SJCRH30 (cell line): Measurements from ENCODE around the gene SNX9. TPM values are rescaled to one million over a fixed set of nuclear protein-coding genes. Genes with fewer than 3 reads are reported as not detected.
"Not testable (repeated sequence)": the region's sequence is repeated elsewhere in the genome, so short reads cannot be mapped to it uniquely, and the experiment has no call there.

Experiments used
- DNase-seq, 2 experiments: peaks; one replicate each; pipeline ENCODE4 v3.0.0-alpha.2; 2015 to 2020
- H3K27ac ChIP-seq: fragments of 250-450 bp; sonication (Bioruptor Pico); 2 replicates; pipeline ENCODE4 v1.5.1; 2020; ENCODE audit warnings: mild to moderate bottlenecking, moderate library complexity
- H3K27me3 ChIP-seq: fragments of 250-450 bp; sonication (Bioruptor Pico); 2 replicates; pipeline ENCODE4 v1.5.1; 2020; ENCODE audit warnings: mild to moderate bottlenecking, moderate library complexity
- H3K36me3 ChIP-seq: fragments of 250-450 bp; sonication (Bioruptor Pico); 2 replicates; pipeline ENCODE4 v1.5.1; 2020; ENCODE audit warnings: mild to moderate bottlenecking, moderate library complexity
- H3K4me1 ChIP-seq: fragments of 250-450 bp; sonication (Bioruptor Pico); 2 replicates; pipeline ENCODE4 v1.5.1; 2020; ENCODE audit warnings: mild to moderate bottlenecking, moderate library complexity
- H3K4me3 ChIP-seq: fragments of 250-450 bp; sonication (Bioruptor Pico); 2 replicates; pipeline ENCODE4 v1.5.1; 2020; ENCODE audit warnings: mild to moderate bottlenecking, moderate library complexity
- H3K9me3 ChIP-seq: fragments of 250-450 bp; sonication (Bioruptor Pico); replicated peaks from 2 replicates; pipeline ENCODE4 v1.5.1; 2020; ENCODE audit warnings: mild to moderate bottlenecking, moderate library complexity
- total RNA-seq: library from RNA; depleted of rRNA; stranded (reverse); fragments of >200 nt; shearing (Covaris generic); gene quantifications from 2 replicates; pipeline ENCODE4 v1.2.3, GENCODE V29; 2014

SNX9 gene
- total RNA-seq, 1 experiment from 2014 or later = 28.0 TPM

DNA sequence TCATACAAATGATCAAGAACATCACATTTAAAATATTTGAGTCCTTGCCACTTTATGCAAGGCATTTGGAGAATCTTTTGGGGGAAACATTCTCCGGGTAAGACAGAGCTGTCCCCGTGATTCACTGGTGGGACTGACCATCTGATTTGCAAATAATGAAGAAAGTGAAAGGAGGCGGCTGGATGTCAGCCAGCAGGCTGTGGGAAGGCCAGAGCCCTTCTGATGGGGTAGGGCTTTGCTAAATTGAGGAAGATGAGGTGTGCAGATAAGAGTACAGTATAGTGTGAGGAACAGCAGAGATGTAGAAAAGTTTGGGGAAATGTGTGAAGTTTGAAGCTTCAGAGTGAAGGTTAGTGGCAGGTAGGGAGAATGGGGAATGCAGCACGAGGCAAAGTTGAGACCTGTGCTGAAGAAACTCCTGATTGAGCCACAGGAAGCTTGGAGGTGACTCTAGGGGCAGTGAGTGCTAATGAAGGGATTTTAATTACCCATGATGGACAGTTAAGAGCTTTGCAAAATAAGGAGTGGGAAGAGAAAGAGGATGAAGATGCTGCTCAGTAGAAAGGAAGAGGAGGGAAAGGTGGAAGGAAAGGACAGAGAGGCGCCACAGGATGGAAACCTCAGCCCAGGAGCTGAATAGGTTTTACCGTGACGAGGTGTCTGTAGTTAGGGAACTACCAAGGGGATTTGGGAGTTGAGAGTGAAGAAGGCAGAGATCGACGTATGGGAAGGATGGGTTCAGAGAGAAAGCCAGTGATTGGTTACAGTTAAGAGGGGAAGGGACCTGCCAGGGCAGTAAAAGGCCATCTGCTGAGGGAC lies 68.7 kb downstream of the SNX9 start:
- 0 out of 2 replicates have a peak, but pooled peaks cover 2% of the 10 kb centered on the region for H3K4me1 ChIP-seq
- no peaks in the 10 kb centered on the region for H3K9me3 ChIP-seq
- H3K27ac ChIP-seq = no peak overlapping the region
- H3K4me3 ChIP-seq = no peak overlapping the region
- no peak for DNase-seq
- H3K36me3 ChIP-seq = peaks cover 10% of the 10 kb centered on the region
- no peaks in the 10 kb centered on the region for H3K27me3 ChIP-seq

DNA sequence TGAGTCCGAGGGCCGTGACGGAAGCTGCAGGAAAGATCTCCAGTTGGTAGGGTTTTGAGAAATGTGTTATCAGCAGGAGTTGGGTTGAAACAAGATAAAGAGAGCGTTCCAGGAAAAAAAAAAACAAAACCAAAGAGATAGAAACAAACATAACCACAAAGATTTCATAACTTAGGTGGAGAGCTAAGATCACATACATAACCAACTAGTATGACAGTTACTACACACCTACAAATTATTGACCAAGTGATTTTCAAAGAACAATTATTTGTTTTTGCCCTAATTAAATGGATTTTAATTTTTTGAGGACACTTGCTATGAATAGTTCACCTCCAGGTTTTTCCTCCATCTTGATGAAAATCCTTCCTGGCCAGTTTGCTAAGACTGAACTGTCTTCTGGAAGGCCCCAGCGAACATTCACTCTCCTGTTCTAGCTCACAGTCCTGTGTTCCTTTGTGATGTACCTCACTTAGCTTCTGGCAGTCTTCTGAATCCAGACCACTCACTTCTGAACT lies 69.4 kb downstream of the SNX9 start:
- H3K27ac ChIP-seq = no peak overlapping the region
- no peaks in the 10 kb centered on the region for H3K27me3 ChIP-seq
- H3K4me1 ChIP-seq = 0 out of 2 replicates have a peak, but pooled peaks cover 2% of the 10 kb centered on the region
- DNase-seq = no peak
- H3K36me3 ChIP-seq = peaks cover 10% of the 10 kb centered on the region
- no peaks in the 10 kb centered on the region for H3K9me3 ChIP-seq
- no peak overlapping the region for H3K4me3 ChIP-seq

- Histone ChIP-seq H3K27me3 (no peaks in the 10 kb centered on the region), H3K27ac (no peak overlapping the region), H3K9me3 (no peaks in the 10 kb centered on the region), H3K36me3 (peaks cover 14% of the 10 kb centered on the region), H3K4me1 (no peaks in the 10 kb centered on the region), H3K4me3 (no peak overlapping the region)
- DNase-seq = no peak
Observed at GRCh38 chr6:157893238-157893637, 70.2 kb downstream of the SNX9 start.

GRCh38 chr6:157895585-157895984 lies 72.5 kb downstream of the SNX9 start:
- no peaks in the 10 kb centered on the region for H3K4me1 ChIP-seq
- no peak for DNase-seq
- H3K4me3 ChIP-seq = no peak overlapping the region
- H3K36me3 ChIP-seq = peaks cover 11% of the 10 kb centered on the region; the same call in 1 of the 2 replicates
- H3K9me3 ChIP-seq = no peaks in the 10 kb centered on the region
- no peaks in the 10 kb centered on the region for H3K27me3 ChIP-seq
- no peak overlapping the region for H3K27ac ChIP-seq

GRCh38 chr6:157896932-157897331 lies 73.9 kb downstream of the SNX9 start:
- Histone ChIP-seq H3K9me3 (no peaks in the 10 kb centered on the region), H3K36me3 (peaks cover 12% of the 10 kb centered on the region; the same call in 1 of the 2 replicates), H3K4me1 (no peaks in the 10 kb centered on the region), H3K27ac (no peak overlapping the region), H3K27me3 (no peaks in the 10 kb centered on the region), H3K4me3 (no peak overlapping the region)
- DNase-seq = no peak

- peaks cover 15% of the 10 kb centered on the region; the same call in 1 of the 2 replicates for H3K36me3 ChIP-seq
- DNase-seq = no peak
- no peak overlapping the region for H3K27ac ChIP-seq
- no peak overlapping the region for H3K4me3 ChIP-seq
- no peaks in the 10 kb centered on the region for H3K27me3 ChIP-seq
- no peaks in the 10 kb centered on the region for H3K9me3 ChIP-seq
- H3K4me1 ChIP-seq = no peaks in the 10 kb centered on the region
Observed at GRCh38 chr6:157898169-157898568, 75.1 kb downstream of the SNX9 start.

GRCh38 chr6:157898640-157899039 lies 75.6 kb downstream of the SNX9 start:
- Histone ChIP-seq H3K4me3 (no peak overlapping the region), H3K27me3 (no peaks in the 10 kb centered on the region), H3K27ac (no peak overlapping the region), H3K36me3 (peaks cover 15% of the 10 kb centered on the region; the same call in 1 of the 2 replicates), H3K9me3 (no peaks in the 10 kb centered on the region), H3K4me1 (no peaks in the 10 kb centered on the region)
- no peak for DNase-seq

DNA sequence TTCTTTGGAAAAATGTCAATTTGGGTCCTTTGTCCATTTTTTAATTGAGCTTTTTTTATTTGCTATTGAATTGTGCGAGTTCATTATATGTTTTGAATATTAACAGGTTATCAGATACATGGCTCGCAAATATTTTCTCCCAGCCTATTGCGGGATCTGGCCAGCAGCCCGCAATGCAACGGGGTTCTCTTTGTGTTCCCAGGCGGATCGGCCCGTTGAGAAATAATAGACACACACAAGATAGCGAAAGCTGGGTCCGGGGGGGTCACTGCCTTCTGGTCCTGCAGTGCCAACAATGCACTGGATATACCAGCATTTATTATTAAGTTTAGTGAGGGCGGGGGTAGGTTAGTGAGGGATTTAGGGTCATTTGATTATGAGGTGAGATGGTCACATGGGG lies 77.2 kb downstream of the SNX9 start:
- not testable (repeated sequence) for H3K27me3 ChIP-seq, H3K4me1 ChIP-seq, H3K4me3 ChIP-seq, H3K27ac ChIP-seq, DNase-seq, H3K9me3 ChIP-seq
- H3K36me3 ChIP-seq = peaks cover 10% of the 10 kb centered on the region; the same call in 1 of the 2 replicates

DNA sequence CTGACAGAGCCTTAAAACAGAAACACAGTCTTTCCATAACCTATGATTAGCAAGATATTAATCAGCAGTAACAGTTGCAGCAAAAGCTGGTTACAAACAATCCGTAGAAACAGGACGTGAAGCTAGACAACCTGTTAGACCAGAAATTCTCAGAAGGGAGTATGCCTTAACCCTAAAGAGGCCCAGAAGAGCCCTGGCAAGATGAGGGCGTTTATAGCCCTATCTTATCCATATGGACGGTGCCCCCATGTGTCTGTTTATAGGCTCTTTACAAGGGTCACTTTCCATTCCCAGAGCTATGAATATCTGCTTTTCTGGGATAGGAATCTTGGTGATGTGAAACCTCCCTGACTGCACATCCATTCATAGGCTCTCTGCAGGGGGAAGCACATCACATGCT lies 77.7 kb downstream of the SNX9 start:
- H3K27me3 ChIP-seq, H3K4me3 ChIP-seq, H3K27ac ChIP-seq, H3K4me1 ChIP-seq, DNase-seq, H3K9me3 ChIP-seq: not testable (repeated sequence)
- peaks cover 12% of the 10 kb centered on the region for H3K36me3 ChIP-seq

DNA sequence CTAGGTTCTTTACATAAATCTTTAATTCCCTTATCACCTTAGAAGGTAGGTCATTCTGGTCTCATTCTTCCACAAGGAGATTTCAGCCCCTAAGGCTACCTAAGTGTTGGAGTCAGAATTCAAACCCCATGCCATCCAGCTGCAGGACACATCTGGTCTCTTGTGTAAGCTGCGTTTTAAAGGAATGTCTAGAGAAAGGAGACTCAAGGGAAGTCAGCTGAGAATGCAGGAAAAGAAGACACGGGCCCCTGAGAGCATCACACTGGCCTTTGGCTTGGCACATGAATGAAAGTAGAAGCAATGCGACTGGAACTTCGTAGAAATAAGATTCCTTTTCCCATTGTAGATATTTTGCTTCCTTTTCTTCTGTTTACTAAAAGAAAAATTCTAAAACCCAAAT lies 82.0 kb downstream of the SNX9 start:
- Histone ChIP-seq H3K9me3 (no peaks in the 10 kb centered on the region), H3K36me3 (peaks cover 23% of the 10 kb centered on the region), H3K27ac (no peak overlapping the region), H3K4me3 (no peak overlapping the region), H3K4me1 (no peaks in the 10 kb centered on the region), H3K27me3 (no peaks in the 10 kb centered on the region)
- DNase-seq = no peak

DNA sequence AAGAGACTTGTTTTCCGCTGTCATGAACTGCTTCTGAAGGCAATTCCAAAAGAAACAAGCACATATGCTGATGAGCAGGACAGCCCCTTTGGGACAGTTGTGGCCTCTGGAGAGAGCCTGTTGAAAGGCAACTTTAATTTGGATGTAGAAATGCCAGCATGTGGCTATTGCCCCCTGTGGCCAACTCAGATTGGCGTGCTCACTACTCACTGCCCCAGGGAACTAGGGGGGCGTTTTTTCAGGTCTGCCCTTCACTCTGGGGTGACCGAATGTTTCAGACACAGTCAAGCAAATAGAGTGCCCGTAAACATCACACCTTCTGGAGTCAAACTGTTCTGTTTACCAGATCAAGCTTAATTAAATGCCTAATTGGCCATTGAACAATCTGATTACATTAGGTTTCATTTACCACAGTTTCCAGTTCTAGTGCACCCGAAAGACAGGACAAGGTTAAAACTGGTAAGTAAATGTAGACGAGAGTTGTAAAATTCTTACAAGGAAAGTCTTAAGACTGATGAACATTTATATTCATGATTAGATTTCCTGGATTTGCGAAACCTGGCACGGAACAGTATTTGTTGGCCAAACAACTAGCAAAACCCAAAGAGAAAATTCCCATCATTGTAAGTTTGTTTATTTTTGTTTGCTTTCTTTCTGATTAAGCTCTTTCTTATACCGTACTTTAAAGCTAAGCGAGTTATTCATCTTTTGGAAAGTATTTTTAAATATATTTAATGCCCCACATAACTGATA lies 82.7 kb downstream of the SNX9 start:
- DNase-seq = no peak

DNA sequence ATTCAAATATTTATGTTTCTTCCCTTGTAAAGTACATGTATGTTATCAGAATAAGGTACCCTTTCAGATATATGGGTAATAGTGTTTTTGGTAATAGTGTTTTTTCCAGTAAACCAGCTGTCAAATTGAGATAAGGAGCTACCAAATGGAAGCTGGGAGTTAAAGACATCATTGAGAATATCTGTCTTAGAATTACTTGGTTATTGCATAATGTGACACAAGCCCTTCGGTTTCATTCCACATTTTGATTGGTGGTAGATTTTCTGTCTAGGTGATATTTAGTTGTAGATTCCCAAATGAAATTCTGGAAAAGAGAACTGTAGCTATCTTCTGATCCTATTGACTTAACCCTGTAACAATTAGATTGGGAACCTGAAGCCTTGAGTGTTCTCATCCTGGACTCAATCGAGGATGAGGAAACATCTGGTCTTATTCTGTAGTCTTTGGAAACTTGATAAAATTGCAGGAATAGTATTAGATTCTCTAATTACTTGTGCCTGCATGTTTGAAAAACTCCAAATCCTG lies 83.6 kb downstream of the SNX9 start:
- no peaks in the 10 kb centered on the region; the same call in 1 of the 2 replicates for H3K4me1 ChIP-seq
- no peaks in the 10 kb centered on the region for H3K27me3 ChIP-seq
- H3K4me3 ChIP-seq = no peak overlapping the region
- H3K27ac ChIP-seq = no peak overlapping the region
- no peaks in the 10 kb centered on the region for H3K9me3 ChIP-seq
- DNase-seq = no peak
- peaks cover 26% of the 10 kb centered on the region for H3K36me3 ChIP-seq

More for the DNA sequence above, 82.7 kb downstream of the SNX9 start:
- Histone ChIP-seq H3K27me3 (no peaks in the 10 kb centered on the region), H3K27ac (no peak overlapping the region), H3K9me3 (no peaks in the 10 kb centered on the region), H3K36me3 (peaks cover 26% of the 10 kb centered on the region), H3K4me1 (no peaks in the 10 kb centered on the region), H3K4me3 (no peak overlapping the region)

DNA sequence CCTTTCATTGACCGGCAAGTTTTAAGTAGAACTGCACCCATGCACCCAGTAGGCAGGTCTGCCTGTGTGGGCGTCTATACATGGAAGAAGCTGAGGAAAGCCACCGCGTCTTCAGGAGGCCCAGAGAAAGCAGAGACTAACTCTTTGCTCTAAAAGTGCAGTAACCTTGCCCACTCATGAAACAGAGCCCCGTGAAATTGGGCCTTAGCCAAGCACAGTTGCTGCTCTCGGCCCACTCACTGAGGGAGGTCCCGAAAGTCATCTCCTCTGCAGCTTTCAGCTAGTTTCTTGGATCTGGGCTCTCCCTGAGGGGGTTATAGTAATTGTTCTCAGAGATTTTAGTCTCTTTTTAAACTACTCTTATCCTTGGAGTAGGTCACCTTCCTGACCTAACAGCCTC lies 84.6 kb downstream of the SNX9 start:
- H3K4me1 ChIP-seq = peaks cover 3% of the 10 kb centered on the region
- H3K36me3 ChIP-seq = peaks cover 22% of the 10 kb centered on the region
- peak in 1 of 2 experiments; percentile 20 for DNase-seq
- no peak overlapping the region for H3K4me3 ChIP-seq
- no peaks in the 10 kb centered on the region for H3K27me3 ChIP-seq
- H3K27ac ChIP-seq = no peak overlapping the region
- H3K9me3 ChIP-seq = no peaks in the 10 kb centered on the region

- Histone ChIP-seq H3K4me3 (no peak overlapping the region), H3K4me1 (peaks cover 3% of the 10 kb centered on the region), H3K36me3 (peaks cover 22% of the 10 kb centered on the region), H3K27ac (no peak overlapping the region), H3K9me3 (no peaks in the 10 kb centered on the region), H3K27me3 (no peaks in the 10 kb centered on the region)
- no peak for DNase-seq
Observed at GRCh38 chr6:157908369-157909281, 85.6 kb downstream of the SNX9 start.
